GM19239 (cell line): Measurements from ENCODE around the gene DCDC1.
"Not testable (repeated sequence)": the region's sequence is repeated elsewhere in the genome, so short reads cannot be mapped to it uniquely, and the experiment has no call there.

ENCODE experiments used
- DNase-seq: peaks from one replicate; pipeline ENCODE4 v3.0.0; 2011; ENCODE audit warnings: low spot score; ENCODE audit not compliant: insufficient read length
- FAIRE-seq: peaks from 2 replicates; lab custom pipeline; 2011; peaks lifted over from hg19 to GRCh38; lab: Jason Lieb, UNC

Gene DCDC1

DNA sequence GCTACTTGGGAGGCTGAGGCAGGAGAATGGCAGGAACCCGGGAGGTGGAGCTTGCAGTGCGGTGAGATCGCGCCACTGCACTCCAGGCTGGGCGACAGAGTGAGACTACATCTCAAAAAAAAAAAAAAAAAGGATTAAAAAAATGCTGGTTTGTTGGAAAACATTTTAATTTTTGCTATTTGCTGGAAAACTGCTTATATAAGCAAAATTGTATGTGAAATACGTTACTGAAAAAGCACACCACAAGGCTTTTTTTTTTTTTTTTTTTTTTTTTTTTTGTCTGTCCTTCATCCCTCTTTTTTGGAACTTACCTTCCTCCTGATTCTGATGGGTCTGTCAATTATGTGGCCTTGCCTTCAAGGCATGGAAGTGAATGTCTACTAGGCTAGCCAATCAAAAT lies 40.8 kb downstream of the DCDC1 start:
- FAIRE-seq, result no peak
- no peak for DNase-seq

DNA sequence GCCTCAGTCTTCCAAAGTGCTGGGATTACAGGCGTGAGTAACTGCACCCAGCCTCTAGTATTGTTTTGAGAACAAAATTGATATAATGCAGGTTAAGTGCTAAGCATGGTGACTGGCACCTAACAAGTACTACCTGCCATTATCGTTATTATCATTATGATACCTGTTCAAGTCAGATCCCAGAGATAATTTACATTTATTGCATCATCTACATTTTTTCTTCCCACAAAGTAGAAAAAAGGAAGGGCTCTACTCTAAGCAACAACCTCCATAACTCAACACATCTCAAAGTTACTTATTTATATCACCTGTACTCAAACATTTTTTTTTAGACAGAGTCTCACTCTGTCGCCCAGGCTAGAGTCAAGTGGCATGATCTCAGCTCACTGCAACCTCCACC lies 42.1 kb downstream of the DCDC1 start:
- FAIRE-seq, result no peak
- DNase-seq, result no peak

- FAIRE-seq (no peak), DNase-seq (no peak)
Measured at GRCh38 chr11:31326470-31327148, 42.9 kb downstream of the DCDC1 start.

- DNase-seq (no peak), FAIRE-seq (no peak)
Measured at GRCh38 chr11:31325160-31325559, 44.4 kb downstream of the DCDC1 start.

DNA sequence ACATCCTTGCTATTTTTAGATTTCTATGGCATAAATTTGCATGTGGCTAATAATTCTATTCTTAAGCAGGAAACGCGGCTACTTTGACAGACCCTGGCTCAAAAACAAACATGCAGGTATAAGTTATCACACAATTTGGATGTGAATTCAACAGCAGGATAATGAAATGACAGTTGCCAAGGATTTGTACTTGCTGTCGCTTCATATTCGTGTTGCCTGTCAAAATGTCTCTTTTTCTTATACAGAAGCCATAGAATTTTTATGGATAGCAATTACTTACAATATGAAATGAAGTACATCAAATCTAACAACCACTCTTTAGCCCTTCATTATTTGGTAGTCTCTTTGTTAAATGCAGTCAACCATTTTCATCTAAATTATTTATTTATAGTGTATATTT lies 46.4 kb downstream of the DCDC1 start:
- DNase-seq (no peak), FAIRE-seq (no peak)

- not testable (repeated sequence) for FAIRE-seq, DNase-seq
Measured at GRCh38 chr11:31321494-31321893, 48.0 kb downstream of the DCDC1 start.

DNA sequence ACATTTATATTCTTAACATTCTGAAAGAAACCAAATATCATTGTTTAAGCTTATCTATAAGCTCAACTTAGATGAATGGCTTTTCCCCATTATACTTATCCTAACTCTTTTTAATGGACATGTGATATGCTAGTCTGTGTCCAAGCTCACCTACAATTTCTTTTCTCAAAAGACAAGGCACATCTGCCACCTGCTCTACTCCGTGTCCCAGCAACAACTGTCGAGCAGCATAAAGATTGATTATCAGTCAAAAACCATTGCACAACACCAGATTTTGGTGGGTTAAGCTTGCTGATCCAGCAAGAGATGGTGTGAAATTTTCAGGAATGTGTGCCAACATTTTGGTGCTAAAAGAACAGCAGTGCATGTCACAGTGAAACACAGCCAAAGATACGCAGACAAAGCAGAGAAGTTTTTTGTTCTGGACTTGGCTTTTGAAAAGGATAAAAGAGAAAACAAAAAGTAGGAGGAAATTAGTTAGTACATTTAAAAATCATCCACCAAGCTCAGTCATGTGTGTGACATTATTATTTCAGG lies 65.8 kb downstream of the DCDC1 start:
- no peak for DNase-seq
- FAIRE-seq, result no peak

GRCh38 chr11:31301549-31302510 lies 67.7 kb downstream of the DCDC1 start:
- DNase-seq (no peak), FAIRE-seq (no peak)

GRCh38 chr11:31295308-31295707 lies 74.2 kb downstream of the DCDC1 start:
- DNase-seq, result no peak
- FAIRE-seq, result no peak

DNA sequence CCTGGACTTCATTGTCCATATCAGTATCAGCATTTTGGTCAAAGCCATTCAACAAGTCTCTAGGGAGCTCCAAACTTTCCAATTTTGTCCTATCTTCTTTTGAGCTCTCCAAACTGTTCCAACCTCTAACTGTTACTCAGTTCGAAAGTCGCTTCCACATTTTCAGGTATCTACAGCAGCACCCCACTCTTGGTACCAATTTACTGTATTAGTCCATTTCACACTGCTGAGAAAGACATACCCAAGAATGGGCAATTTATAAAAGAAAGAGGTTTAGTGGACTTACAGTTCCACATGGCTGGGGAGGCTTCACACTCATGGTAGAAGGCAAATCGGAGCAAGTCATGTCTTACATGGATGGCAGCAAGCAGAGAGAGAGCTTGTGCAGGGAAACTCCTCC lies 96.0 kb downstream of the DCDC1 start:
- not testable (repeated sequence) for FAIRE-seq, DNase-seq

- DNase-seq (no peak), FAIRE-seq (no peak)
Measured at GRCh38 chr11:31267720-31268119, 101.8 kb downstream of the DCDC1 start.

DNA sequence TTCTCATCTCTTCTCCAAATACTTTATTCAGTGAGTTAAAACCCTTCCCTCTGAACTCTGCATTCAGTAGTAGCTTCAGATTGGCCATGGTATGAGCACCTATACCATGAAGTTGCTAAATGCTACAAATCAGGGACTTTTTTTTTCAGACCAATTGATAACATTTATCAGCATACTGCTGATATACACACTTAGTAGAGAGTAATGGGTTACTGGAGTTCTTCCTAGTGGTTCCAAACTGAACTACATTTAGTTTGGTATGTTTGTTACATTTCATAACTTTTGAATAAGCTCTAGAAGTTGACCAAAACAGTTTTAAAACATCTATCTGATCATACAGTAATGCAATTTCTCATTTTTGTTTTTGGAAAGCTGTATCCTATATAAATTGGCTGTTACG lies 104.7 kb downstream of the DCDC1 start:
- DNase-seq (no peak), FAIRE-seq (no peak)

DNA sequence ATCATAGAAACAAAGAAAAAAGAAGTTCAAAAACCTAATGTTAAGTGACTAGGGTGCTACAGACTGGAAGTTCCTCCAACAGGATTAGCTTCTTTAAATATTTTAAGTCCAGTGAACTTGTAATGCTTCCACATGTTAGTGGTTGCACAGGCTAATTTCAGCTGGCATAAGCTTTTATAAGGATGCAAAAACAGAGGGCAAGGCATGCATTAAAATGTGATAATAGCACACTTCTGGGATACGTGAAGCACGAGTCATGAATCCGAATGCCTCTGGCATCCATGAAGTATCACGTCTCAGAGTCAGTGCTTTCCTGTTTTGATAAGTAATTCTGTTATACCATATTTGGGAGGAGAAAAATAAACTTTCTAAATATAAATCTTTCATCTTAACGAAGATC lies 106.8 kb downstream of the DCDC1 start:
- no peak for FAIRE-seq

GRCh38 chr11:31259797-31260196 lies 109.7 kb downstream of the DCDC1 start:
- FAIRE-seq, result no peak
- DNase-seq, result no peak

More for the DNA sequence above, 106.8 kb downstream of the DCDC1 start:
- no peak for DNase-seq

DNA sequence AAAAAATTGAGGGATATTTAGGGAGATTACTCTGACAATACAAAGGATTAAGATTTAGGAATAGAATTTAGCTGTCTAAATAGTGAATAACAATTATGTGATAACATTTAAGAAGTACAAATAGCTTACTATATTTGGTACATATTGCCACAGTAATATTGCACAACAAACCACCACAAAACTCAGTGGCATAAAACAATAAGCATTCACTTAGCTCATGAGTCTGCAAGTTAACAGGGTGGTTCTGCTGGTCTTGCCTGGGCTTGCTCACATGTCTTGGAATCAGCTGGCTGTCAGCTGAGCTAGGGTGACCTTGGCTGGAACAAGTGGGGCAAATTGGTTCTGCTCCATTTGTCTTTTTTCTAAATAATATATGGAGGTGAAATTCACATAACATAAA lies 115.1 kb downstream of the DCDC1 start:
- no peak for FAIRE-seq
- DNase-seq, result no peak

DNA sequence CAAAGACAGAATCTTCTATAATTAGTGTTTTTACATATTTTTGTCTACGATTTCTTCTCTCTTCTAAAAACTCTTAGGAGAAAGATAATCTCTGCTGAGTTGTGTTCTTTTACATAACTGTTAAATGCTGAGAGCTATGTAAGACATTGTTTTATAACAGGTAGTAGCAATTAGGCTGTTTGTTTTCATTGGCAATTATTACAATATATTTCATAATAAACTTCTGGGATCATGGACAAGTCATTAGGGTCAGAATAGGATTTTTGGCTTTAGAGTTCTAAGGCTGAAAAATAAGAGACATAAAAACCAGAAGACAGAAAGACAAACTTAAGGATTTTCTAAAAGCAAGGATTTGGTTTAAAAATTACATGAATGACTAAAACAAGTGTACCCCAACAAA lies 120.8 kb downstream of the DCDC1 start:
- DNase-seq (no peak), FAIRE-seq (no peak)

- no peak for FAIRE-seq
- no peak for DNase-seq
Measured at GRCh38 chr11:31247321-31247720, 122.2 kb downstream of the DCDC1 start.

GRCh38 chr11:31246451-31247165 lies 122.9 kb downstream of the DCDC1 start:
- DNase-seq, result no peak
- no peak for FAIRE-seq

- FAIRE-seq (no peak), DNase-seq (no peak)
Measured at GRCh38 chr11:31243706-31244105, 125.8 kb downstream of the DCDC1 start.

DNA sequence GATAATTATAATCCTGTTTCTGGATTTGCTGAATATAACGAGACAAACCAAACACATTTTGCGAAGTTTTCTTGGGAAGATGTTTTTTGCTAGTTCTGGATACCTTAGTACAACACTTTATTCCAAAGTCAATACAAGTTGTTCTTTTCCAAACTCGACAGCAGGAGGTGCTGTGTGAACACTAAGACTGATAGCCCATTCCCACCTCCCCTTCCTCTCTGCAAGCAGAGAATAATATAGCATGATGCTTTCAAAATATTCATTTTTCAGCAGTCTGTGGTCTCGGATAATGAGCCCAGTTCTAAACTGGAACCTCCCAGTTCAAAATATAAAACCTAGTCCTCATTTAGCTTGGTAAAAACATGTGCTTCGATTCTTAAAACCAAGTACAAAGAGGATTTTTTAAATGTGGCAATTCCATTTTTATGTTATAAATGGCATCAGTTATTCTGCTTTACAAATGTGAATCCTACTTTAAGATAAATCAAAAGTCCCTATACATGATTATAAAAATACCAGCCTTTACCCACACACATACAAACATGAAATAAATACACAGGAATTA lies 129.1 kb downstream of the DCDC1 start:
- DNase-seq (no peak), FAIRE-seq (peak; percentile 85)
